CD4-positive, alpha-beta T cell treated with Interleukin-4 for 1 hour (primary cell): ENCODE measurements around the gene BIRC3.

Experiments
- DNase-seq, 2 donors: peaks; one replicate each; pipeline ENCODE4 v3.0.0-alpha.2; 2020 to 2022

BIRC3 gene

DNA sequence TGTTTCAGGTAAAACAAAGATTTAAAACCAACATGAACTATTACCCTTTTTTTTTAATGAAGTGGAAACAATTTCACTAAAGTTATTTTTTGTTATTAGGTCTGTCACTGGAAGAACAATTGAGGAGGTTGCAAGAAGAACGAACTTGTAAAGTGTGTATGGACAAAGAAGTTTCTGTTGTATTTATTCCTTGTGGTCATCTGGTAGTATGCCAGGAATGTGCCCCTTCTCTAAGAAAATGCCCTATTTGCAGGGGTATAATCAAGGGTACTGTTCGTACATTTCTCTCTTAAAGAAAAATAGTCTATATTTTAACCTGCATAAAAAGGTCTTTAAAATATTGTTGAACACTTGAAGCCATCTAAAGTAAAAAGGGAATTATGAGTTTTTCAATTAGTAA is 60.6 kb downstream of the BIRC3 start:
- DNase-seq, result no peak

DNA sequence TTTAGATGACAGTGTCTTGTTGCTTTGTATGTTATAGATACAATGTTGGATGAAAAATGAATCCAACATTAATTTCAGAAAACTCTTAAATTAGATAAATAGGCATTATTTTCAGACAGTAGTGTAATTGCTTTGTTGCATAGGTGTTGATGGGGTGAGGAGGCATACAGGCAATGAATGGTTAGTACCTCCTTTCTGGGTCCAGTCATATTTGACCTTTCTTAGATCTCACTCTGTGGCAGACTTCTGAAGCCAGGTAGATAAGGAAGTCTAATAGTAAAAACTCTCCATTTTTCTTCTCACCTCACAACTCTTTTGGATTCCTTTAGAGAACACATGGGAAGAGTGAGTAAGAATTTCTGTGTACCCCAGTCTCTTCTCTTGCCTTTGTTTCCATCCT is 61.5 kb downstream of the BIRC3 start:
- DNase-seq, result no peak

DNA sequence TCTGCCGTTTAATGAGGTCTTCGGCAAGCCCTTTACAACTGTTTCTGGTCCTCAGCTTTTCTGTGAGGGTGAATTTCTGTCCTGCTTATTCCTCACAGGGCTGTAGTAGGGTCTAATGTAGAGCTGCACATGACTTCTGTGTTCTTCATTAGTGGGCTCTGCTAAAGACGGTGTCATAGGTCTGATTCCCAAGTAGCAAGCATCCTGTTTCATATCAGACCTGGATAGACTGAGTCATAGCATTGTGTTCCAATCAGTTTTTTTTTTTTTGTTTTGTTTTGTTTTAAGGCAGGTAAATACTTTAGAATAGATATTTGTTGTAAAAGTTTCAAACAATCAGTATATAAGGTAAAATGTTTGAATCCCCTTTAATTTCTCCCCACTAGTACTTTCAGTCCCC is 65.1 kb downstream of the BIRC3 start:
- DNase-seq, result no peak

DNA sequence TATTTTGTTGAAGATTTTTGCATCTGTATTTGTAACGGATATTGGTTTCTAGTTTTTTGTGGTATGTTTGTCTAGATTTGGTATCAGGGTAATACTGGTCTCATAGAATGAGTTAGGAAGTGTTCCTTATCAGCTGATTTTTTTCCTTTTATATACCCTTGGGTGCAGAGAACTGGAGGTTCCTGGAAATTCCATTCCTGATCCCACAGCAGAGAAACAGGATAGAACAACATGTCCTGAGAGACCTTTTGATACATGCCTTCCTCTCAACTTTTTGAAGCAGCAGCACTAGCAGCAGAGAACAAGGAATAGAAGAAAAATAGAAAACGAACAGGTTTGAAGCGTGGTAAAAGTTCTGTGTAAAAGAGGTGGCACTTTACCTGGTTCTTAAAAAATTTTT is 66.6 kb downstream of the BIRC3 start:
- DNase-seq, result no peak

DNA sequence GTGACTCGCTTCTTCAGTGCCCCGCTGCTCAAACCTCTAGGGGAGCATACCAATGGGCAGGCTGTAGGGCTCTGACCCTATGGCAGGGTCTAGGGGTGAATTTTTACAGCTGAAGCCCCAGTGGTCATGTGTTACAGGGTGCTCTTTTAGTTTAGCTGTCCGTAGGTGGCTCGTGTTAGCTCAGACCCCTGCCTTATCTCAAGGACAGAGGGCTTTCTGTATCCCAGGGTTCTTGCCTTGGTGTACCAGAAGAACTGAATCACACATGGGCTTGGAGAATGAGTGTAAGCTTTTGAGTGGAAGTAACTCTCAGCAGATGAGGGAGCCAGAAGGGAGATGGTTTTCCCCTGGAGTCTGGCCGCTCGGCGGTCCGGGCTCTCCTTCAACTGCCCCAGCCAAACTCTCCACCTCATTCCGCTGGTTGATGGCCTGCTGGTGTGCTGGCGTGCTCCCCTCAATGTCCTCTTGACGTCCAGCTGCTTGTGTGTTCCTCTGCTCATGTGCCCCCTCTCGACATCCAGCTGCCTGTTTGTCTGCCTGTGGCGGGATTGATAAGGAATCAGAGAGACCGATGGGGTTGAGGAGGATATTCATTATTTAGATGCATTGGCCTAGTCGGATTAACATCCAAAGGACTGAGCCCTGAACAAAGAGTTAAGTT is 67.3 kb downstream of the BIRC3 start:
- no peak for DNase-seq

DNA sequence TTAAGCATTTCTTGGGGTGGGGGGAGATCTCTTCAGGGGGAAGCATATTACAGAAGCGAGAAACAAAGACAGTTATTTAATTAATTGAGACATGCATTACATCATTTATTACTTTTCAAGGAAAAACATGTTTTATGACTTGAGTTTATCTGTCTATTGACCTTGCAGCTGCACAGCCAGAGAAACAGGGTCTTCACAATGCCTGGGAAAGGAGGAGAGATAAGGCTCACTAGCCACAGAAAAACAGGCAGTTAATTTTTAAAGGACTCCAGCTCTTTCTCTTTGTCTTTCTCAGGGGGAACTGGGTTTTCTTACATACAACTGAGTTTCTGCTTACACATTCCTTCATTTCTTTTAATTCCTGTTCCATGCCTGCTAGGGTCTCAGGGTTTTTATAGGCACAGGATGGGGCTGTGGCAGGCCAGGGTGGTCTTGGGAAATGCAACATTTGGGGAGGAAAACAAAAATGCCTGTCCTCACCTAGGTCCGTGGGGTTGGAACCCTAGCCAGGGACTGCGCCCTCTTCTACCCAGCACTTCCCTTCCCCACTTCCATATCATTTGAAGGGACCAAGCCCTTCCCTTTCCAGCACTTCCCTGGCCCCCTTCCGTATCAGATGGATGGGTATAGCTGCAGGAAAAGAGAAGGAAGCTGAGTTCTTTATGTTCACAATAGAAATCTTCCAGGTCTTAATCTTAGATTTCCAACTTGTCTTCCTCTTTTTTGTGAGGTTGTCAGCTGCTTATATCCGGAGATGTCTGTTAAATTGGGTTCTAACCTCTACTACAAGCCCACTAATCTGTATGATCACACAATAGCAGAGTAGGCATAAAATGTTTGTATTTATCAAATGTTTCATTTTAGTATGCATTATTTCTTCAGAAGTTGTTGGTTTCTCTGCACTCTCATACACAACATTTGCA is 68.1 kb downstream of the BIRC3 start:
- no peak for DNase-seq

DNA sequence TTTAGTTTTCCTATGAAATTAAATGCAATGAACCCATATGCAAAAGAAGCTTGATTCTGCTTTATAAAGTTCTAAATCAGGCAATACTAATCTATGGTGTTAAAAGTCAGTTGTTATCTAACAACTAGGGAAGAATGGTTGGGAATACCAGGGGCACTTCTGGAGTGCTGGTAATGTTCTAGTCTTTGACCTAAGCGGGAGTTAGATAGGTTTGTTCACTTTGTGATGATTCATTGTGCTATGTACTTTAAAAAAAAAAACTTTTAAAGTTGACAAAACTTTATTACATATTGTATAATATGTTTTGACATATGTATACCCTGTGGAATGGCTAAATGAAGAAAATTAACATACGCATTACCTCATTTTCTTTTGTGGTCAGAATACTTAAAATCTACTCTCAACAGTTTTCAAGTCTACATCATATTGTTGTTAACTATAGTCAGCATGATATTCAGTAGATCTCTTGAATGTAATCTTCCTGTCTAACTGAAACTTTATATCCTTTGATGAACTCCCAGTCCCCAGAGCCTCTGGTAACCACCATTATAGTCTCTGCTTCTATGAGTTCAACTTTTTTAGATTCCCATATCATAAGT is 69.0 kb downstream of the BIRC3 start:
- DNase-seq, result no peak

DNA sequence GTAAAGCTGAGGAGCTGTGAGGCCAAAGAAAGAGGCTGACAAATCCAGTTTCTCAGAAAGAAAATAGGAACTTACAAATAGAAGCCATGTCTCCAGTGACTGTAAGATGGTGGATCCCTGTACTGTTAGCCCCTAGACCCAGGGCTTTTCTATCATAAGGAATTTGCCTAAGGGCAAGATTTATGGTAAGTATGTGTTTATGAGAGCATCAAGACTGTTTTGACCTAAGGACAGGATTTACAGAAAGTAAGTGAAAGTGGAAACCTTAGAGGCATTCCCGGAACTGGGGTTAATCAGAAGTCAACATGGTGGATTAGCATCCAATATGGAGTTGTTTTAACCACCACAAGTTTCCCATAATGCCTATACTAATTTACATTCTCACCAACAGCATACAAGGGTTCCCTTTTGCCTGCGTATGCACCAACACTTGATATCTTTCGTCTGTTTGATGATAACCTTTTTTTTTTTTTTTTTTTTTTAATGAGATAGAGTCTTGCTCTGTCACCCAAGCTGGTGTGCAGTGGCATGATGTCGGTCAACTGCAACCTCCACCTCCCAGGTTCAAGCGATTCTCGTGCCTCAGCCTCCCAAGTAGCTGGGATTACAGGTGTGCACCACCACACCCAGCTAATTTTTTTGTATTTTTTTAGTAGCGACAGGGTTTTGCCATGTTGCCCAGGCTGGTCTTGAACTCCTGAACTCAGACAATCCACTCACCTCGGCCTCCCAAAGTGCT is 69.9 kb downstream of the BIRC3 start:
- DNase-seq, result no peak
